Large intestine (tissue), 3 donors: Measurements from ENCODE around the gene ITGA11. TPM values are rescaled to one million over a fixed set of nuclear protein-coding genes. Genes with fewer than 3 reads are reported as not detected.

Source experiments
- DNase-seq, 2 donors: peaks; one replicate each; pipeline versions ENCODE4 v3.0.0 to v3.0.0-alpha.2; 2013
- H3K27ac ChIP-seq: one replicate; pipeline ENCODE4 v1.5.1; 2013; ENCODE audit warnings: low read length
- H3K27me3 ChIP-seq: 2 replicates; pipeline ENCODE4 v1.6.1; 2013; ENCODE audit warnings: low read length; ENCODE audit not compliant: control insufficient read depth, insufficient read depth
- H3K36me3 ChIP-seq: 2 replicates; pipeline ENCODE4 v1.6.1; 2013; ENCODE audit warnings: low read length; ENCODE audit not compliant: control insufficient read depth, insufficient read depth
- H3K4me1 ChIP-seq: one replicate; pipeline ENCODE4 v1.6.1; 2013; ENCODE audit warnings: low read length; ENCODE audit not compliant: control insufficient read depth, insufficient read depth
- H3K4me3 ChIP-seq: one replicate; pipeline ENCODE4 v1.5.1; 2013; ENCODE audit warnings: low read length
- H3K9me3 ChIP-seq: one replicate; pipeline ENCODE4 v1.6.1; 2013; ENCODE audit warnings: mild to moderate bottlenecking, low read depth, low read length, moderate library complexity; ENCODE audit not compliant: control insufficient read depth
- WGBS: methylation state at CpG from one replicate; pipeline ENCODE4 v1.1.5; 2013; ENCODE audit warnings: low lambda C conversion rate; ENCODE audit not compliant: insufficient coverage; 5-methylcytosine and 5-hydroxymethylcytosine counted together
- polyA plus RNA-seq: library from polyadenylated mRNA; unstranded; fragments of 120-200 nt; gene quantifications from one replicate; pipeline ENCODE4 v1.2.1, GENCODE V29; 2013

The ITGA11 gene
- polyA plus RNA-seq, 1 donor = 1.8 TPM

DNA sequence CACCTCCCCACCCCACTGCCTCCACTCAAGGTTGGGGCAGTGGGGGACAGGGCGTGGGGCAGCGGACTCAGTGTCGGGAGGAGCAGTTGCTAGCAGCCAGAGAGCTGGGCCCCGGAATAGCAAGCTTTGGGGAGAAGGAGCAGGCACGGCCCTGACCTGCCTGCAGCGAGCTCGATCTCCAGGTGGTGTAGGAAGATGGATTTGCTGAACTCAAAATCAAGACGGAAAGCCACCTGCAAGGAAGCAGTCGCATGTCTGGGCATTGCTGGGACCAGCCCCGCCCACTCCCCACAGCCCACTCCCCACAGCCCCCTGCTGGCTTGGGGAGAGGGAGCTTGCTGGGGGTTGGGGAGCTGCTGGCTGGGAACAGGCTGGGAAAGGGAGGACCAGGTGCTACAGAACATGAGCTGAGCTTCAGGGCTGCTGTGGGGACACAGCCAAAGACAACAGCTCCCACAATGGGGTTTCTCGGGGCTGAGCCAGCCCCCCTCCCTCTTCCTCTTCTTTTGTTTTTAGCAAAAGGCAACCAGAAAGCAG is 116.4 kb downstream of the ITGA11 start:
- no peak overlapping the region for H3K4me3 ChIP-seq
- H3K27me3 ChIP-seq = no peaks in the 10 kb centered on the region
- no peaks in the 10 kb centered on the region for H3K36me3 ChIP-seq
- H3K27ac ChIP-seq = no peak overlapping the region
- H3K4me1 ChIP-seq = no peaks in the 10 kb centered on the region
- no CpG with 5 or more reads among the region's 11 CpGs for WGBS
- no peaks in the 10 kb centered on the region for H3K9me3 ChIP-seq
- no peak for DNase-seq

DNA sequence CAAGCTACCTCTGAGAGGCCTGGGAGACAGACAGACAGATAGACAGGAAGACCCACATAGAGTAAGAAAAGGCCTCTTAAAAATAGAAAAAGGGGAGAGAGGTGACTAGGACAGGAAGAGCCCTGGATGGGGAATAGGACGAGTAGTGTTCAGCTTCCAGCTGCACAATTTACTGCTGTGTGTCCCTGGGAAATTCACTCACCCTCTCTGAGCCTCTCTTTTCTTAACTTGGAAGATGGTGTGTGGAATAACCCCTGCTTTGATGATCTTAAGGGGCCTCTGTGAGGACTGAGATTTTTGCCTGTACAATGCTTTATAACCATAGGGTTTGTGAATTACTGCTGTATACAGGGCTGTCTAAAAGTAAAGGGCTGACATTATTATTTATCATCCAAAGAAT is 116.9 kb downstream of the ITGA11 start:
- Histone ChIP-seq H3K27me3 (no peaks in the 10 kb centered on the region), H3K4me1 (no peaks in the 10 kb centered on the region), H3K27ac (no peak overlapping the region), H3K9me3 (no peaks in the 10 kb centered on the region), H3K36me3 (no peaks in the 10 kb centered on the region), H3K4me3 (no peak overlapping the region)
- WGBS = no CpG with 5 or more reads among the region's 1 CpG
- no peak for DNase-seq

DNA sequence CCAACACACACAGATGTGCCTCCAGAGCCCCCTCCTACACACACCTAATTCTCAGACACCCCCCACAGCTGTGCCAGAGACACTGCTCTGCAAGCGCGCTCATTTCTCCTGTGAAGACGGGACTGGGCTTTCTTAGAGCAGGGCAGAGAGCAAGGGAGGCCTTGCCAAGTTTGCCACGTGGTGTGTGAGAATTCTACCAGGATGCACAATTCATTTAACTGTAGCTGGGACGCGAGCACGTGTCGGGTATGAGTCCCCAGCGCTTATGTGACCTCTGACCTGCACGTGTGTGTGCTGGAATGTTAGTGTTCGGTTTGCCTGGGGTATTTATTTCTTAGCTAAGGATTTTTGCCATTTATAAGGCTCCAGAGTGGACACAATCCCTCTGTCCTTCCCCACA is 117.4 kb downstream of the ITGA11 start:
- Histone ChIP-seq H3K27me3 (no peaks in the 10 kb centered on the region), H3K36me3 (no peaks in the 10 kb centered on the region), H3K4me3 (no peak overlapping the region), H3K27ac (no peak overlapping the region), H3K9me3 (no peaks in the 10 kb centered on the region), H3K4me1 (no peaks in the 10 kb centered on the region)
- no CpG with 5 or more reads among the region's 11 CpGs for WGBS
- DNase-seq = no peak

DNA sequence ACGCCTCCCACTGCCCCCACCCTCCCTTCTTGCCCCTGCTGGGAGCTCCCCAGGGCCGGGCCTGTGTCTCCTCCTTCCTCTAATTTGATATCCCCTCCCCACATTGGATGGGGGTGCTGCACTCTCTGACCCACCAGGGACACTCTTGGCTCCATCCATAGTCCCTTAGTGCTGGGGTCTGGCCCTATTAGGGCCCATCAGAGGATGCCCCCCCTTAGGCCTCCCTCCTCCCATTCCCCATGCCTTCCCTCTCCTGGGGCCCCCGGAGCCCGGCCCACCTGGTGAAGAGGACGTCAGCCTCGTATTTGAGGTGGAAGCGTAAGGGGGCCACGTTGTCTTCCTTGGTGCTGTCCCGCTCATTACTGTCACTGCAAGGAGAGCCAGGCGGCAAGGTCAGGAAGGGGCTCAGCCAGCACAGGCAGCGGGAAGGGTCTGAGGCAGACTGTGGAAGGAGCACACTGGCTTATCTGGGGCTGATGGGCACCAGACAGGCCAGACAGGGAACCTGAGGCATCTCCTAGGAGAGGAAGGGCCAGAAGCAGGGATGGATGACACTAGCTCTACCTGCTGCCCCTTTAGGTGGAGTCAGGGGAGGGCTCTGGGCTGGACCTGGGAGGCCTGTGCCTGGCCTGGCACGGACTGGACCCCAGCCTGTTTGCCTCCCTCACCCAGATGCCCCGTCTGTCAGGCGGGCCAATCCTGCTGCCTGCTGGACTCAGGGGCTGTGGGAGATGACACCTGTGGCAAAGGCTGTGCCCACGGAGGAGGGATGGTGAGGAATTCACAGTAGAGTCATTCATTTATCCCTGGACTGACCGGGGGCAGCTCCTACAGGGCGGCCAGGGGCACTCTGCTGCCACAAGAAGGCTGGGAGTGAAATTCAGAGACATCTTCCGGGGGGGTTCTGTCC is 118.2 kb downstream of the ITGA11 start:
- no peaks in the 10 kb centered on the region for H3K4me1 ChIP-seq
- no peaks in the 10 kb centered on the region for H3K27me3 ChIP-seq
- no peaks in the 10 kb centered on the region for H3K9me3 ChIP-seq
- no peaks in the 10 kb centered on the region for H3K36me3 ChIP-seq
- WGBS = no CpG with 5 or more reads among the region's 18 CpGs
- no peak overlapping the region for H3K27ac ChIP-seq
- DNase-seq = no peak
- no peak overlapping the region for H3K4me3 ChIP-seq

DNA sequence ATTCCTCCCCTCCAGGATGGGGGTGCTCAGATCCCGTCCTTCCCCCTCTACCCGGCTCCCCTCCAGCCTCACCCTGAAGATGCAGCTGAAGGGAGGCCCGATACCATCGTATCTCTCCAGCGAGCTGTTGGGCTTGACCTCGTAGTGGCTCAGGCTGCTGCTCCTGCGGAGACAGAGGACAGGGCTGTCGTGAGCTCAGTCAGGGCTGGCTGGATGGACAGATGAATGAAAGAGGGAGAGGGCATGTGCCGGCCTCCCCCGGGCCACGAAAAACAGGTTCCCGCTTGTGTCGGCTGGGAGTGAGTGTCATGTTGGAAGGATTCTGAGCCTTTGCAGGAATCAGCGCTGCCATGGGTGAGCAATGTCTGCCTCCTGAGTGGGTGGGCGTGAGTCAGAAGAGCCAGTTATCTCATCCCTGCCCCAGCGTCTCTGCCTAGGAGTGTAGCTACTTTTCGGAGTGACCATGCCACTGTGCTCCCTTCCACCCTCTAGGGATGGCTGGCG is 119.2 kb downstream of the ITGA11 start:
- Histone ChIP-seq H3K9me3 (no peaks in the 10 kb centered on the region), H3K27me3 (no peaks in the 10 kb centered on the region), H3K36me3 (no peaks in the 10 kb centered on the region), H3K4me3 (no peak overlapping the region), H3K27ac (no peak overlapping the region), H3K4me1 (no peaks in the 10 kb centered on the region)
- DNase-seq = no peak
- no CpG with 5 or more reads among the region's 18 CpGs for WGBS

DNA sequence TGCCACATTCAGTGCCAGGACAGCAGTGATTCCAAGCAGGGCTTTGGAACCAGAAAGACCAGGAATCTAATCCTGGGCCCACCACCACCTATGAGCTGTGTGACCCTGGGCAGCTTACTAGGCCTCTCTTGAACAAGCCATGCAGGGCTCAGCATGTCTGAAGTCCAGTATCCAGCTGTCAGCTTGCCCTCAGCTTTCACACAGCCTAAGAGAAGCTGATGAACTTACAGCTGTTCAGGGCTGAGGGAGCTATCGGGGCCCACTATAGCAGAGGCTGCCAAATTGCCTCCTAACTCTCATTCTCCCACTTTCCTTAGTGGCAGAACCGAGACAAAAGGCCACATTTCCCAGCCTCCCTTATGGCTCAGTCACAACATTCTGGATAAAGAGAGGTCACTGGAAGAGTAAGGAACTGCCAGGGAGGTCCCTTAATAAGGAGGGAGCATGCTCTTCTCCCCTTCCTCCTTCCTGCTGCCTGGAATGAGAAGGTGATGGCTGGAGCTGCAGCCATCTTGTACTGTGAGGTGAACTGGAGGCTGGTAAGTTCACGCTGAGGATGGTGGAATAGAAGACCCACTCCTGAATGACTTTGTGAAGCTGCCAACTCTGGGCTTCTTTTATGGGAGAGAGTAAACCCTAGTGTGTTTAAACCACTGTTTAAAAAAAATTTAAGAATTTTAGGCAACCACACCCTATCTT is 120.0 kb downstream of the ITGA11 start:
- H3K9me3 ChIP-seq = no peaks in the 10 kb centered on the region
- H3K4me1 ChIP-seq = no peaks in the 10 kb centered on the region
- no peaks in the 10 kb centered on the region for H3K27me3 ChIP-seq
- no peaks in the 10 kb centered on the region for H3K36me3 ChIP-seq
- H3K4me3 ChIP-seq = no peak overlapping the region
- H3K27ac ChIP-seq = no peak overlapping the region
- WGBS = no CpG with 5 or more reads among the region's 3 CpGs
- no peak for DNase-seq

DNA sequence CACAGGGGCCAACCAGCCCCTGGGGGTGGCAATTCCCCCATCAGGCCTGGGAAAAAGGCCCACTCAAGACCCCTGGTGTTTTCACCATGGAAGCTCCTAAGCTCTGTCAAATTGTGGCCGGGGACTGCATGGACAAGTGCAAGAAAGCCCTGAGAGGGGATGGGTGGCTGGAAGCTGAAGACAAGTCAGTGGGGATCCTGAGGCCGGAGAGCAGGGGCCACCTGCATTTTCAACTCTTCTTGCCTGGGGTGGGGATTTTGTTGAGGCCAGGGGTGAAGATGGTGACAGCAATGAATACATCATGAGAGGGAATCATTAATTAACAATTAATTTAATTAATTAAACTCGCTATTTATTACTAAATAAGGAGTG is 120.5 kb downstream of the ITGA11 start:
- Histone ChIP-seq H3K9me3 (no peaks in the 10 kb centered on the region), H3K27ac (no peak overlapping the region), H3K36me3 (no peaks in the 10 kb centered on the region), H3K4me3 (no peak overlapping the region), H3K4me1 (no peaks in the 10 kb centered on the region), H3K27me3 (no peaks in the 10 kb centered on the region)
- no peak for DNase-seq
- WGBS = 100% methylated on average over 1 of the region's 3 CpGs

DNA sequence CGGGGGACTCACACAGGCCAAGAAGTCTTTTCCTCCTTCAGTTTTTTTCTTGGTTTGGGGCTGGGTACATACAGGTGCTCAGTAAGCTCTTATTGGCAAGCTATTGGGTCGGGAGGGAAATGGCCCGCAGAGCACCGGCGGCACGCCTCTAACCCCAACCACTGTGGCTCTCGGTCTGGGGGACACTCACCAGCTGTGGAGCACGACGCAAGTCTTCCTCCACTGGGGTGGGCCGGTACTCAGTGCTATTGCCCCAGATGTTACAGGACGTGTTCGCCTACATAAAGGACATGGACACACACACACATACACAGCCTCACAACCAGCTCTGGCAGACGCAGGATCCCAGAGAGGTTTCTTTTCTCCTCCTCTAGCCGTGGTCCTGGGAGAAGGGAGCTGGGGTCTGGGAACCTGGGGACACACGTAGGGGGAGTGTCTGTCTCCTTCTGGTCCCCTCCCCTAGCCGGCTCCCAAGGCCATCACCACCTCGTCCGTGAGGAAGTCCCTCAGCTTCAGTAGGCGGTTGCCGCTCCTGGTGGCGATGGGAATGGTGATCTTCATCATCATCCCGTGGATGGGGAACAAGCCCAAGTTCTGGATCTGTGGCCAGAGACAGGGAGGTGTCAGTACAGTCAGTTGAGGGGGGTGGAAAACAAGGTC is 121.0 kb downstream of the ITGA11 start:
- Histone ChIP-seq H3K4me3 (no peak overlapping the region), H3K4me1 (no peaks in the 10 kb centered on the region), H3K9me3 (no peaks in the 10 kb centered on the region), H3K27me3 (no peaks in the 10 kb centered on the region), H3K27ac (no peak overlapping the region), H3K36me3 (no peaks in the 10 kb centered on the region)
- no CpG with 5 or more reads among the region's 22 CpGs for WGBS
- no peak for DNase-seq

DNA sequence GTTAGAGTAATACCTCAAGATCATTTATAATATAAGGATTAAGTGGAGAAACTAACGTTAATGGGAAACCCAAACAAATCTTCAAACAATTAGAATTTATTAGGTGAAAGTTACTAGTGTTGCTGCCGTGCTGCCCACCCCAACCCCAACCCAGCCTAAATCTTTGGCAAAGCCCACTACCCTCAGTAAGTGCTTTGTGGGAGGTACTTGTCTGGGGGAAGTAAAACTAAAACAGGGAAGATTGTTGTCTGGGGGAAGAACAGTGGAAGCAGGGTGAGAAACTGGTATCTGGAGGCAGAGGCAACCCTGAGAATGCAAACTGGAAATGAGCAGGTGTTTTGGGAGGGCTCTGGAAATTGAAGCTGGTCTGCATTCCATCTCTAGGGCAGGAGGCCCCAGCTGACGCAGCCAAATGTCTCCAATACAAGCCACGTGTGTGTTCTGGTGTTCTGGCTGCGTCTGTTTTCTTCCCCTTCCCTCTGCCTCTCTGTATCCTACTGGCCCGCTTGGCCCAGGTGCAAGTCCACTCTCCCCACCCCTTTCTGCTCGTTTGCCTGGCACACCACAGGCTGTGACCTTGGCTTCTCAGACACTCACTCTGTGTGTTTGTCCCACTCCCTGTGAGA is 121.7 kb downstream of the ITGA11 start:
- H3K4me1 ChIP-seq = peaks cover 3% of the 10 kb centered on the region
- 22% methylated on average over 3 of the region's 7 CpGs for WGBS
- H3K36me3 ChIP-seq = no peaks in the 10 kb centered on the region
- H3K27me3 ChIP-seq = no peaks in the 10 kb centered on the region
- H3K27ac ChIP-seq = no peak overlapping the region
- DNase-seq = no peak
- no peak overlapping the region for H3K4me3 ChIP-seq
- H3K9me3 ChIP-seq = no peaks in the 10 kb centered on the region

DNA sequence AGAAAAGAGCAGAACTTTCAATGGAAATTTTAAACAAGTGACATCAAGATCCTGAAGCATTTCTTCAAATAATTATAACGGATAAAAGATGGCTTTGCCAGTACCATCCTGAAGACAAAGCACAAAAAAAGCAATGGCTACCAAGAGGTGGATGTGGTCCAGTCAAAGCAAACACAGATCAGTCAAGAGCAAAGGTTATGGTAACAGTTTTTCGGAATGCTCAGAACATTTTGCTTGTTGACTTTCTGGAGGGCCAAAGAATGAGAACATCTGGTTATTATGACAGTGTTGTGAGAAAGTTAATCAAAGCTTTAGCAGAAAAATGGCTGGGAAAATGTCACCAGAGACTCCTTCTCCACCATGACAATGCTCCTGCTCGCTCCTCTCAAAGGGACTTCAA is 122.9 kb downstream of the ITGA11 start:
- Histone ChIP-seq H3K27ac (no peak overlapping the region), H3K27me3 (no peaks in the 10 kb centered on the region), H3K9me3 (no peaks in the 10 kb centered on the region), H3K4me1 (peaks cover 13% of the 10 kb centered on the region), H3K36me3 (no peaks in the 10 kb centered on the region), H3K4me3 (no peak overlapping the region)
- no peak for DNase-seq
- WGBS = 93% methylated on average over 2 of the region's 3 CpGs
